Fibroblast of villous mesenchyme (primary cell): Measurements from ENCODE around the gene ACAD9. TPM values are rescaled to one million over a fixed set of nuclear protein-coding genes. Genes with fewer than 3 reads are reported as not detected.
A peak's percentile ranks its signal among the peaks of the same experiment; 100 is the strongest.
"Not testable (repeated sequence)": the region's sequence is repeated elsewhere in the genome, so short reads cannot be mapped to it uniquely, and the experiment has no call there.

Experiments used
- DNase-seq: peaks from one replicate; pipeline ENCODE4 v3.0.0-alpha.2; 2010; ENCODE audit warnings: low read depth
- H3K4me3 ChIP-seq: 2 replicates; pipeline ENCODE4 v1.5.1; 2011; ENCODE audit warnings: low read depth, mild to moderate bottlenecking, low read length
- CTCF ChIP-seq: IDR thresholded peaks from 2 replicates; pipeline ENCODE4 v1.5.1; 2012; ENCODE audit warnings: low read depth, mild to moderate bottlenecking, low read length; ENCODE audit not compliant: insufficient read depth
- total RNA-seq: library from RNA; depleted of rRNA; stranded (reverse); fragments of >200 nt; gene quantifications from 2 replicates; pipeline ENCODE4 v1.2.3, GENCODE V29; 2012

ACAD9 gene
- 35.8 and 41.6 TPM in 2 replicates for total RNA-seq

- peak within 1 kb of the TSS; percentile 80 for H3K4me3 ChIP-seq
- DNase-seq = peak; percentile 98
- TF ChIP-seq CTCF = no peak
Observed at GRCh38 chr3:128879125-128879969, at the start of gene ACAD9. Gene ACAD9 (plus strand): TSS chr3:128879620. CDS start chr3:128879692, 72 bp downstream.

GRCh38 chr3:128829925-128830625 is 49.3 kb upstream of the ACAD9 start:
- DNase-seq, H3K4me3 ChIP-seq: not testable (repeated sequence)

- not testable (repeated sequence) for H3K4me3 ChIP-seq, DNase-seq
Observed at GRCh38 chr3:128830762-128831161, 48.7 kb upstream of the ACAD9 start.

DNA sequence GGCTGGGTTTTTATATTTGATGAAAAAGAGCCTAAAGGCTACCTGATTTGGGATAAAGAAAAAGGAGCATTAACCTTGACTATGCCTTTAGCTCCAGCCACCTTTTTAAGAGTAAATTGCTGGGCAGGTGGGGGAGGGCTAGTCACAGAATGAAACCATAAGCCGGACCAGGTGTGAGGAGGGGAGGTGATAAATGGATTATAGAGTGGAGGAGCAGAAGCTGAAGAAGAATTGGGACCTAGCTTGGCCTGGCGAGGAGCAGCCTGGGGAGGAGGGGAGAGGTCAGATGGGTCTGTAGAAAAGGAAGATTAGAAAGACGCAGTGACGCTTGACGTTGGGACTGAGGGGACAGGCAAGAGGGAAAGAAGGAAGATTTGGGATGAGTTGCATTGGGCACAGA is 46.4 kb upstream of the ACAD9 start:
- DNase-seq, H3K4me3 ChIP-seq: not testable (repeated sequence)

DNA sequence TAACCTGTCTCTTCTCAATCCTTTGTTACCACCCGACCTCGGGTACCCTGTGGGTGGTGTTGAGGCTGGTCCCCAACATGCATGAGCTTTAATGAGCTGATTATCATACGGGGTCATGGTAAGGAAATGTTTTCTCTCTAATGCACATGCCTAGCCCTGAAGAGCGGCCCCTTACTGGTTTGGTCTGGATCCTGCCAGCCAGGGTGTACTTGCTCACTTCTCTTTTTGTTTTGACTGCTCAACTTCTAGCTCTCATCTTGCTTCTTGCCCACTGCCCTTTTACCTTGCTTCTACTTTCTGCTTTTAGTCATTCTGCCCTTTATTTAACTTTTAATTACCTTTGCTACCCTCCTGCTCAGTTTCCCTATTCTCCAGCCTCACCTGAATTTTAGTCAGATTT is 44.3 kb upstream of the ACAD9 start:
- no peak for TF ChIP-seq CTCF
- H3K4me3 ChIP-seq = no peak overlapping the region
- DNase-seq = no peak

DNA sequence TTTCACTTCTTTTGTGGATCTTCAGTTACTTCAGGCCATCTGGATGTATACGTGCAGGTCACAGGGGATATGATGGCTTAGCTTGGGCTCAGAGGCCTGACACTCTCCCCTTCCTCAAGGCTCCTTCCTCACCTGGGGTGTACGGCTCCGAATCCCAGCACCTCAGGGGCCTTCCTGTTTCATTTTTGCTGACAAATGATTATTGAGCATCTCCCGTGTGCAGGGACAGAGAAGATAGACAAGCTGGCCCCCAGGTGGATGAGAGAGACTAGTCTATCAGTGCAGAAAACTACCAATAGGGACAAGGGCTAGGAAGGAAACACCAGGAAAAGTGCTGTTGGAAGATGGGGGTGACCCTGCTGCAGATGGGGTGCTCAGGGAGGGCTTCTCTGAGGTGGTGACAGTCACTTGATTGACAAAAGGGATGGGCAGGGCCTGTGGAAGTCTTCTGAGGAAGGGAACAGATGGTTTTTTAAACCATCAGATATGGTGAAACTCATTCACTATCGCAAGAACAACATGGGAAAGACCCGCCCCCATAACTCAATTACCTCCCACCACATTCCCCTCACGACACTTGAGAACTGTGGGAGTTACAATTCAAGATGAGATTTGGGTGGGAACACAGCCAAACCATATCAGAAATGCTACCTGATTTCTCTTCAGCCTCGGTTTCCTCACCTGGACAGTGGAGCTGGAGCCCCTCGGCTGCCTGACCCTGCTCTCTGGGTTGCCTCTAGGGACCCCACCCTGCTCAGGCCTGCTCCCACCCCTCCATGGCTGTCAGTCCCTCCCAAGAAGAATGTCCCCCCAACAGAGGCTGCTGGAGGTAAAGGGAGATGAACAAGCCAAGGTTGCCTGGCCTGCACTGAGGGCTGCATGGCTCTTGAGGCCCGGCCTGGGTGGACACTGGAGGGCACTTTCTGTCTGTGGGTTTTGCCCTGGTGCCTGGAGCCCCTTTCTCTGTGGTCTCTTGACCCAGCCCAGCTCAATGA is 37.2 kb upstream of the ACAD9 start:
- no peak for TF ChIP-seq CTCF
- H3K4me3 ChIP-seq = no peak overlapping the region
- no peak for DNase-seq

DNA sequence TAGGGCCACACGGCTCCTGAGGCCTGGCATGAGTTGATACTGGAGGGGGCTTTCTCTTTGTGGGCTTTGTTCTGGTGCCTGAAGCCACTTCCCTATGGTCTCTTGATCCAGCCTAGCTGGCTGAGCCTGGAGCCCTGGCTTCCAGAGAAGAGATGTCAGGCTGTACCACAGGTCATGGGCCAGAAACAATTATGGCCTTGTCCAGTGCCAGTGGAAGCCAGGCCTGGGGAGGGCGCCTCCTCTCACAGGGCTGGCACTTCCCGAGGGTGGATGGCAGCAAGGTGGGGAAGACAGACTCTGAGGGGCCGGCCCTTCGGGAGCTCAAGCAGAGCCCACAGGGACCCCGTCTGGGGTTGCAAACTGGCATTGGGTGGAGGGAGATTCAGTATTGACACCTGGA is 34.9 kb upstream of the ACAD9 start:
- H3K4me3 ChIP-seq = no peak overlapping the region
- DNase-seq = no peak
- no peak for TF ChIP-seq CTCF
